MCF 10A (cell line): ENCODE results near the gene SYNPO. TPM values are rescaled to one million over a fixed set of nuclear protein-coding genes. Genes with fewer than 3 reads are reported as not detected.

Experiments
- BruUV-seq: library from RNA; stranded (reverse); fragments of 400-500 nt; replicated peaks from 2 replicates; lab custom pipeline; 2021; lab: Mats Ljungman, UMichigan
- CTCF ChIA-PET: fragments of 300-600 bp; sonication (Branson Sonifier 250); formaldehyde crosslinking; extraction: SDS; loops from one replicate; lab custom pipeline; 2021; ENCODE audit warnings: antibody characterized with exemption, inconsistent platforms; lab: Yijun Ruan, JAX
- POLR2A ChIA-PET: fragments of 300-600, 350-650 bp; sonication (Branson Sonifier 250); formaldehyde crosslinking; extraction: SDS; loops from one replicate; lab custom pipeline; 2020; ENCODE audit warnings: antibody characterized with exemption, inconsistent platforms; lab: Yijun Ruan, JAX
- DNase-seq: peaks from one replicate; pipeline ENCODE4 v3.0.0-alpha.2; 2018; ENCODE audit not compliant: unreplicated experiment
- H3K27ac Mint-ChIP-seq: one replicate; pipeline ENCODE4 v1.8.0; 2022; ENCODE audit warnings: mild to moderate bottlenecking, low read depth, mixed read lengths; ENCODE audit not compliant: unreplicated experiment
- H3K27me3 Mint-ChIP-seq: one replicate; pipeline ENCODE4 v1.8.0; 2022; ENCODE audit warnings: mixed read lengths; ENCODE audit not compliant: insufficient read depth, unreplicated experiment
- H3K36me3 Mint-ChIP-seq: one replicate; pipeline ENCODE4 v1.8.0; 2022; ENCODE audit warnings: mild to moderate bottlenecking, moderate library complexity, mixed read lengths; ENCODE audit not compliant: insufficient read depth, unreplicated experiment
- H3K4me1 Mint-ChIP-seq: one replicate; pipeline ENCODE4 v1.8.0; 2022; ENCODE audit warnings: mixed read lengths; ENCODE audit not compliant: insufficient read depth, unreplicated experiment
- H3K4me3 Mint-ChIP-seq: one replicate; pipeline ENCODE4 v1.8.0; 2022; ENCODE audit warnings: mild to moderate bottlenecking, moderate library complexity, mixed read lengths; ENCODE audit not compliant: unreplicated experiment
- H3K9me3 Mint-ChIP-seq: one replicate; pipeline ENCODE4 v1.8.0; 2022; ENCODE audit warnings: mixed read lengths; ENCODE audit not compliant: unreplicated experiment
- CTCF ChIP-seq: fragments of 200-600 bp; IDR thresholded peaks from one replicate; pipeline ENCODE4 v1.8.0; 2022; ENCODE audit warnings: antibody characterized with exemption, mild to moderate bottlenecking; ENCODE audit not compliant: unreplicated experiment
- intact Hi-C: fragments of 100-400 bp; cut with micrococcal nuclease; formaldehyde crosslinking; loops from 2 replicates; pipeline ENCODE4 v1.14.1; 2022
- total RNA-seq: library from RNA; stranded (reverse); gene quantifications from 2 replicates; pipeline ENCODE4 v1.2.3, GENCODE V29; 2022

SYNPO gene
- total RNA-seq, 1 experiment from 2014 or later = 6.3 TPM

GRCh38 chr5:150604010-150604409 lies 36.5 kb upstream of the SYNPO start:
- ChIA-PET CTCF (interaction anchor here (0.6 to 0.9 kb wide), 3 partner anchors 11 to 147 kb away, joined by 3 read pairs; no protein-coding TSS in a partner anchor), POLR2A (interaction anchor here (1.6 kb wide), 1 partner anchor 8 kb away, joined by 4 read pairs; no protein-coding TSS in a partner anchor)
- no TSS peak for BruUV-seq
- Mint-ChIP-seq H3K36me3 (no peaks in the 10 kb centered on the region), H3K9me3 (no peaks in the 10 kb centered on the region), H3K27me3 (no peaks in the 10 kb centered on the region), H3K4me1 (peaks cover 10% of the 10 kb centered on the region), H3K4me3 (no peak overlapping the region), H3K27ac (no peak overlapping the region)
- intact Hi-C loops = no loop called here
- no peak for TF ChIP-seq CTCF
- DNase-seq = no peak

GRCh38 chr5:150604894-150605440 lies 35.5 kb upstream of the SYNPO start:
- no TSS peak for BruUV-seq
- peaks cover 4% of the 10 kb centered on the region for H3K4me1 Mint-ChIP-seq

GRCh38 chr5:150605546-150605945 lies 34.9 kb upstream of the SYNPO start:
- CTCF ChIA-PET = interaction anchor here (0.6 to 1.1 kb wide), 3 partner anchors 13 to 174 kb away, joined by 3 read pairs; no protein-coding TSS in a partner anchor

More at GRCh38 chr5:150604894-150605440, 35.5 kb upstream of the SYNPO start:
- intact Hi-C loops = no loop called here
- no peak for DNase-seq
- POLR2A ChIA-PET = no interaction called here
- CTCF ChIA-PET = interaction anchor here (0.6 to 1.1 kb wide), 4 partner anchors 11 to 175 kb away, joined by 3 read pairs; no protein-coding TSS in a partner anchor
- Mint-ChIP-seq H3K4me3 (no peak overlapping the region), H3K36me3 (no peaks in the 10 kb centered on the region), H3K27me3 (no peaks in the 10 kb centered on the region), H3K27ac (no peak overlapping the region), H3K9me3 (no peaks in the 10 kb centered on the region)
- TF ChIP-seq CTCF = no peak

GRCh38 chr5:150606476-150606875 lies 34.0 kb upstream of the SYNPO start:
- Mint-ChIP-seq H3K4me1 (no peaks in the 10 kb centered on the region), H3K36me3 (no peaks in the 10 kb centered on the region), H3K27me3 (no peaks in the 10 kb centered on the region), H3K4me3 (no peak overlapping the region), H3K27ac (no peak overlapping the region), H3K9me3 (no peaks in the 10 kb centered on the region)
- TF ChIP-seq CTCF = no peak
- POLR2A ChIA-PET = no interaction called here
- CTCF ChIA-PET = no interaction called here
- DNase-seq = no peak
- BruUV-seq = no TSS peak
- intact Hi-C loops = no loop called here

More at GRCh38 chr5:150605546-150605945, 34.9 kb upstream of the SYNPO start:
- no TSS peak for BruUV-seq
- no peaks in the 10 kb centered on the region for H3K4me1 Mint-ChIP-seq
- POLR2A ChIA-PET = no interaction called here
- no peaks in the 10 kb centered on the region for H3K27me3 Mint-ChIP-seq
- DNase-seq = no peak
- H3K27ac Mint-ChIP-seq = no peak overlapping the region
- no peak for TF ChIP-seq CTCF
- intact Hi-C loops = no loop called here
- no peak overlapping the region for H3K4me3 Mint-ChIP-seq
- no peaks in the 10 kb centered on the region for H3K36me3 Mint-ChIP-seq
- H3K9me3 Mint-ChIP-seq = no peaks in the 10 kb centered on the region
